K562 (cell line): ENCODE results near the gene PDF. TPM values are rescaled to one million over a fixed set of nuclear protein-coding genes. Genes with fewer than 3 reads are reported as not detected.

Experiments
- CAMTA2 ChIP-seq: fragments of 250-450 bp; sonication (Bioruptor Pico); conservative IDR thresholded peaks from 2 replicates; pipeline ENCODE4 v1.5.1; 2022
- CREB1 ChIP-seq, 2 experiments: sonication (generic) in 1 of 2; formaldehyde crosslinking in 1 of 2; IDR thresholded peaks; 2 replicates each; pipeline versions ENCODE4 v1.6.1 to v1.8.0; 2012 to 2022; ENCODE audit warnings: inconsistent platforms in 1 of 2, mild to moderate bottlenecking in 1 of 2, missing genetic modification reagents in 1 of 2, moderate library complexity in 1 of 2
- ETS2 ChIP-seq: IDR thresholded peaks from 2 replicates; pipeline ENCODE4 v1.6.1; 2016; ENCODE audit warnings: borderline replicate concordance, missing genetic modification characterization, mild to moderate bottlenecking, moderate library complexity, missing compliant biosample characterization; ENCODE audit not compliant: poor library complexity, severe bottlenecking
- GATAD2A ChIP-seq: fragments of 450-650 bp; IDR thresholded peaks from 2 replicates; pipeline ENCODE4 v1.6.1; 2017
- MAZ ChIP-seq, 2 experiments: fragments of 450-650 bp in 1 of 2; sonication (generic) in 1 of 2; formaldehyde crosslinking; IDR thresholded peaks in 1 of 2; conservative IDR thresholded peaks in 1 of 2; 2 replicates each; pipeline versions ENCODE4 v1.4.0 to v1.5.0; 2020; ENCODE audit warnings: mild to moderate bottlenecking in 1 of 2, missing genetic modification reagents in 1 of 2
- RHOXF2B ChIP-seq: fragments of 250-450 bp; sonication (Bioruptor Pico); conservative IDR thresholded peaks from 2 replicates; pipeline ENCODE4 v1.5.1; 2021
- SIN3B ChIP-seq: fragments of 450-650 bp; IDR thresholded peaks from 2 replicates; pipeline ENCODE4 v1.6.1; 2017; ENCODE audit warnings: low read depth, mild to moderate bottlenecking, moderate library complexity
- TEAD1 ChIP-seq, 2 experiments: fragments of 450-650 bp in 1 of 2; sonication (generic) in 1 of 2; formaldehyde crosslinking; IDR thresholded peaks; 2 replicates each; pipeline versions ENCODE4 v1.4.0 to v1.8.0; 2020 to 2022; ENCODE audit warnings: mild to moderate bottlenecking in 2 of 2, missing genetic modification reagents in 1 of 2
- ZNF830 ChIP-seq: fragments of 250-450 bp; sonication (Bioruptor Pico); IDR thresholded peaks from 2 replicates; pipeline ENCODE4 v1.5.0; 2021; ENCODE audit warnings: mild to moderate bottlenecking
- polyA plus RNA-seq, 8 experiments: library from polyadenylated mRNA; depleted of rRNA in 4 of 8; stranded (reverse) in 5 of 8; unstranded in 3 of 8; fragments of >200 nt; fragmentation: Nextera tagmentation in 2 of 8; fragmentation: Illumina TruSeq in 1 of 8; extraction: Ambion mirVana in 2 of 8; extraction: Trizol in 1 of 8; gene quantifications; 2 replicates each; pipeline versions ENCODE4 v1.2.1 to v1.2.3, GENCODE V29; 2011 to 2014; ENCODE audit warnings: inconsistent platforms in 1 of 8, missing spikeins in 1 of 8
- total RNA-seq, 7 experiments: library from RNA; depleted of rRNA in 6 of 7; stranded (reverse); fragments of >200 nt in 6 of 7; fragmentation: Illumina TruSeq in 2 of 7; extraction: Trizol in 2 of 7; gene quantifications; 2 replicates each; pipeline versions ENCODE4 v1.2.1 to v1.2.3, GENCODE V29; 2011 to 2021; ENCODE audit warnings: low replicate concordance in 1 of 7
- TF ChIP-seq, protein P1 (sequence below): fragments of 450-650 bp; IDR thresholded peaks from 2 replicates; pipeline ENCODE4 v1.6.1; 2018; ENCODE audit not compliant: partially characterized antibody
- TF ChIP-seq, protein P2 (sequence below): fragments of 450-650 bp; IDR thresholded peaks from 2 replicates; pipeline ENCODE4 v1.7.1; 2018; ENCODE audit warnings: mild to moderate bottlenecking, low read depth; ENCODE audit not compliant: partially characterized antibody
- TF ChIP-seq, protein P3 (sequence below): sonication (generic); formaldehyde crosslinking; IDR thresholded peaks from 2 replicates; pipeline ENCODE4 v1.8.0; 2022; ENCODE audit warnings: missing genetic modification reagents, mild to moderate bottlenecking, moderate library complexity, borderline replicate concordance
- TF ChIP-seq, protein P4 (sequence below), 2 experiments: fragments of 150-350 bp in 1 of 2; IDR thresholded peaks; 2 replicates each; pipeline ENCODE4 v1.6.1; 2012 to 2016; ENCODE audit warnings: low read depth in 2 of 2, low read length in 2 of 2, mild to moderate bottlenecking in 1 of 2, moderate library complexity in 1 of 2

Gene PDF
- total and polyA plus RNA-seq, 9 of the 15 experiments (the other 6 are each of a cell fraction or from before 2014, with no cell fraction given) = 0.15 to 72.4 (median 5.6) TPM

DNA sequence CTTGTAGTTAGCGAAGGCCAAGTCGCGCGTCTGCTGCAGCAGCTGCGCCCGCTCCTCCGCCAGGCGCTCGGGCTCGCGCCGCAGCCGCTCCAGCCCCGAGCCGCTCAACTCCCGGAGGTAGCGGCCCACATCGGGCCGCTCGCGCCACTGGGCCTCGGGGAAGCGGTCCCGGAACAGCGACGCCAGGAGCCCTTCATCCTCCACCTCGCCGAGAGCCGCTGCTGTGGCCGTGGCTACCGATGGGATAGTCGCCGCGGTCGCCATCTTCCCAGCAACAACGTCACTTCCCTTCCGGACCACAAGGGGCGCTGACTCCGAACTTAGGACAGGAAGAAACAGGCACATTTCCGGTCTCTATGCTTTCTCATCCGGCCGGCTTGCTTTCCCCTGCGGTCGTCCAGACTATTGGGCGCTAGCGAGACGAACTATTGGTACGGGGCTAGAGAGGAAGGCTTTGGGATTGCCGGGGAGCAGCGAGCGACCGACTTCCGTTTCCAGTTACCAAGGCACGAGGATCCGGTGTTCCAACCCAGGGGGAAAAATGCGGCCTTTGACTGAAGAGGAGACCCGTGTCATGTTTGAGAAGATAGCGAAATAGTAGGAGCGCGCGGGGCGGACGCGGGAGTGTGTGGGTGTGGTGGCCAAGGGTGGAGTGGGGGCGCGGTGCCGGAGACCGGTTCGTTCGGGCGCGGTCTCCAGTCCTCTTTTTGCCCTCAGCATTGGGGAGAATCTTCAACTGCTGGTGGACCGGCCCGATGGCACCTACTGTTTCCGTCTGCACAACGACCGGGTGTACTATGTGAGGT lies 9.1 kb upstream of the PDF start, which contains the start of the genes COG8 and NIP7 (continued):
- TF ChIP-seq, protein P1, sequence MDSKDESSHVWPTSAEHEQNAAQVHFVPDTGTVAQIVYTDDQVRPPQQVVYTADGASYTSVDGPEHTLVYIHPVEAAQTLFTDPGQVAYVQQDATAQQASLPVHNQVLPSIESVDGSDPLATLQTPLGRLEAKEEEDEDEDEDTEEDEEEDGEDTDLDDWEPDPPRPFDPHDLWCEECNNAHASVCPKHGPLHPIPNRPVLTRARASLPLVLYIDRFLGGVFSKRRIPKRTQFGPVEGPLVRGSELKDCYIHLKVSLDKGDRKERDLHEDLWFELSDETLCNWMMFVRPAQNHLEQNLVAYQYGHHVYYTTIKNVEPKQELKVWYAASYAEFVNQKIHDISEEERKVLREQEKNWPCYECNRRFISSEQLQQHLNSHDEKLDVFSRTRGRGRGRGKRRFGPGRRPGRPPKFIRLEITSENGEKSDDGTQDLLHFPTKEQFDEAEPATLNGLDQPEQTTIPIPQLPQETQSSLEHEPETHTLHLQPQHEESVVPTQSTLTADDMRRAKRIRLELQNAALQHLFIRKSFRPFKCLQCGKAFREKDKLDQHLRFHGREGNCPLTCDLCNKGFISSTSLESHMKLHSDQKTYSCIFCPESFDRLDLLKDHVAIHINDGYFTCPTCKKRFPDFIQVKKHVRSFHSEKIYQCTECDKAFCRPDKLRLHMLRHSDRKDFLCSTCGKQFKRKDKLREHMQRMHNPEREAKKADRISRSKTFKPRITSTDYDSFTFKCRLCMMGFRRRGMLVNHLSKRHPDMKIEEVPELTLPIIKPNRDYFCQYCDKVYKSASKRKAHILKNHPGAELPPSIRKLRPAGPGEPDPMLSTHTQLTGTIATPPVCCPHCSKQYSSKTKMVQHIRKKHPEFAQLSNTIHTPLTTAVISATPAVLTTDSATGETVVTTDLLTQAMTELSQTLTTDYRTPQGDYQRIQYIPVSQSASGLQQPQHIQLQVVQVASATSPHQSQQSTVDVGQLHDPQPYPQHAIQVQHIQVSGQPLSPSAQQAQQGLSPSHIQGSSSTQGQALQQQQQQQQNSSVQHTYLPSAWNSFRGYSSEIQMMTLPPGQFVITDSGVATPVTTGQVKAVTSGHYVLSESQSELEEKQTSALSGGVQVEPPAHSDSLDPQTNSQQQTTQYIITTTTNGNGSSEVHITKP = peak; percentile 52
- TF ChIP-seq RHOXF2B (CRISPR knock-in tag) (0 out of 2 replicates have a peak, but pooled peaks have one; percentile 41), MAZ (CRISPR knock-in tag; conservative IDR thresholded peaks at IDR 0.05 in 1 of 2, IDR thresholded peaks at IDR 0.05 in 1 of 2) (peak in 1 of 2 experiments; percentile 76; a peak in 2 of 4 replicates), SIN3B (peak; percentile 90), CREB1 (IDR thresholded peaks at IDR 0.05) (peak; percentile 88), CREB1 (CRISPR knock-in tag; IDR thresholded peaks at IDR 0.05) (peak; percentile 93), GATAD2A (peak; percentile 27; the same call in 1 of the 2 replicates), ETS2 (tag) (peak; percentile 93), ZNF830 (CRISPR knock-in tag) (0 out of 2 replicates have a peak, but pooled peaks have one; percentile 44), CAMTA2 (CRISPR knock-in tag) (no peak), TEAD1 (CRISPR knock-in tag; IDR thresholded peaks at IDR 0.05) (peak in 1 of 2 experiments; percentile 72; a peak in 1 of 4 replicates)
- TF ChIP-seq, protein P2, sequence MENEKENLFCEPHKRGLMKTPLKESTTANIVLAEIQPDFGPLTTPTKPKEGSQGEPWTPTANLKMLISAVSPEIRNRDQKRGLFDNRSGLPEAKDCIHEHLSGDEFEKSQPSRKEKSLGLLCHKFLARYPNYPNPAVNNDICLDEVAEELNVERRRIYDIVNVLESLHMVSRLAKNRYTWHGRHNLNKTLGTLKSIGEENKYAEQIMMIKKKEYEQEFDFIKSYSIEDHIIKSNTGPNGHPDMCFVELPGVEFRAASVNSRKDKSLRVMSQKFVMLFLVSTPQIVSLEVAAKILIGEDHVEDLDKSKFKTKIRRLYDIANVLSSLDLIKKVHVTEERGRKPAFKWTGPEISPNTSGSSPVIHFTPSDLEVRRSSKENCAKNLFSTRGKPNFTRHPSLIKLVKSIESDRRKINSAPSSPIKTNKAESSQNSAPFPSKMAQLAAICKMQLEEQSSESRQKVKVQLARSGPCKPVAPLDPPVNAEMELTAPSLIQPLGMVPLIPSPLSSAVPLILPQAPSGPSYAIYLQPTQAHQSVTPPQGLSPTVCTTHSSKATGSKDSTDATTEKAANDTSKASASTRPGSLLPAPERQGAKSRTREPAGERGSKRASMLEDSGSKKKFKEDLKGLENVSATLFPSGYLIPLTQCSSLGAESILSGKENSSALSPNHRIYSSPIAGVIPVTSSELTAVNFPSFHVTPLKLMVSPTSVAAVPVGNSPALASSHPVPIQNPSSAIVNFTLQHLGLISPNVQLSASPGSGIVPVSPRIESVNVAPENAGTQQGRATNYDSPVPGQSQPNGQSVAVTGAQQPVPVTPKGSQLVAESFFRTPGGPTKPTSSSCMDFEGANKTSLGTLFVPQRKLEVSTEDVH = peak; percentile 93
- TF ChIP-seq, protein P3, sequence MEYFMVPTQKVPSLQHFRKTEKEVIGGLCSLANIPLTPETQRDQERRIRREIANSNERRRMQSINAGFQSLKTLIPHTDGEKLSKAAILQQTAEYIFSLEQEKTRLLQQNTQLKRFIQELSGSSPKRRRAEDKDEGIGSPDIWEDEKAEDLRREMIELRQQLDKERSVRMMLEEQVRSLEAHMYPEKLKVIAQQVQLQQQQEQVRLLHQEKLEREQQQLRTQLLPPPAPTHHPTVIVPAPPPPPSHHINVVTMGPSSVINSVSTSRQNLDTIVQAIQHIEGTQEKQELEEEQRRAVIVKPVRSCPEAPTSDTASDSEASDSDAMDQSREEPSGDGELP (CRISPR knock-in tag) = peak; percentile 81
- TF ChIP-seq, protein P4, sequence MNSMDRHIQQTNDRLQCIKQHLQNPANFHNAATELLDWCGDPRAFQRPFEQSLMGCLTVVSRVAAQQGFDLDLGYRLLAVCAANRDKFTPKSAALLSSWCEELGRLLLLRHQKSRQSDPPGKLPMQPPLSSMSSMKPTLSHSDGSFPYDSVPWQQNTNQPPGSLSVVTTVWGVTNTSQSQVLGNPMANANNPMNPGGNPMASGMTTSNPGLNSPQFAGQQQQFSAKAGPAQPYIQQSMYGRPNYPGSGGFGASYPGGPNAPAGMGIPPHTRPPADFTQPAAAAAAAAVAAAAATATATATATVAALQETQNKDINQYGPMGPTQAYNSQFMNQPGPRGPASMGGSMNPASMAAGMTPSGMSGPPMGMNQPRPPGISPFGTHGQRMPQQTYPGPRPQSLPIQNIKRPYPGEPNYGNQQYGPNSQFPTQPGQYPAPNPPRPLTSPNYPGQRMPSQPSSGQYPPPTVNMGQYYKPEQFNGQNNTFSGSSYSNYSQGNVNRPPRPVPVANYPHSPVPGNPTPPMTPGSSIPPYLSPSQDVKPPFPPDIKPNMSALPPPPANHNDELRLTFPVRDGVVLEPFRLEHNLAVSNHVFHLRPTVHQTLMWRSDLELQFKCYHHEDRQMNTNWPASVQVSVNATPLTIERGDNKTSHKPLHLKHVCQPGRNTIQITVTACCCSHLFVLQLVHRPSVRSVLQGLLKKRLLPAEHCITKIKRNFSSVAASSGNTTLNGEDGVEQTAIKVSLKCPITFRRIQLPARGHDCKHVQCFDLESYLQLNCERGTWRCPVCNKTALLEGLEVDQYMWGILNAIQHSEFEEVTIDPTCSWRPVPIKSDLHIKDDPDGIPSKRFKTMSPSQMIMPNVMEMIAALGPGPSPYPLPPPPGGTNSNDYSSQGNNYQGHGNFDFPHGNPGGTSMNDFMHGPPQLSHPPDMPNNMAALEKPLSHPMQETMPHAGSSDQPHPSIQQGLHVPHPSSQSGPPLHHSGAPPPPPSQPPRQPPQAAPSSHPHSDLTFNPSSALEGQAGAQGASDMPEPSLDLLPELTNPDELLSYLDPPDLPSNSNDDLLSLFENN (IDR thresholded peaks at IDR 0.05; ENCODE audit: low read depth in 2 of 2, low read length in 2 of 2) = 0 out of 4 replicates have a peak, but pooled peaks of 1 of the 2 experiments have one; percentile 64
